Lower lobe of right lung (tissue), 2 donors: ENCODE results near the gene PDCD1. TPM values are rescaled to one million over a fixed set of nuclear protein-coding genes. Genes with fewer than 3 reads are reported as not detected.

ENCODE experiments used
- ATAC-seq, 2 donors: fragments of 200-7000 bp; cut with Tn5 transposase; one replicate each; pipeline ENCODE4 v1.9.1; 2020 to 2022; ENCODE audit warnings: mild to moderate bottlenecking in 2 of 2, moderate library complexity in 2 of 2
- DNase-seq: peaks from one replicate; pipeline ENCODE4 v3.0.0-alpha.2; 2020
- H3K27ac ChIP-seq: fragments of 200-600 bp; one replicate; pipeline ENCODE4 v1.8.0; 2022
- H3K27me3 ChIP-seq: fragments of 200-600 bp; one replicate; pipeline ENCODE4 v1.8.0; 2022; ENCODE audit warnings: low read depth
- H3K36me3 ChIP-seq: fragments of 200-600 bp; one replicate; pipeline ENCODE4 v1.8.0; 2022; ENCODE audit warnings: mild to moderate bottlenecking
- H3K4me1 ChIP-seq: fragments of 200-600 bp; one replicate; pipeline ENCODE4 v1.8.0; 2022
- H3K4me3 ChIP-seq: fragments of 200-600 bp; one replicate; pipeline ENCODE4 v1.8.0; 2022; ENCODE audit warnings: mild to moderate bottlenecking
- H3K9me3 ChIP-seq: fragments of 200-600 bp; one replicate; pipeline ENCODE4 v1.8.0; 2022
- intact Hi-C: fragments of 100-400 bp; cut with DNase I; formaldehyde crosslinking; loops from one replicate; pipeline ENCODE4 v1.11.0; 2022
- total RNA-seq: library from RNA; stranded (reverse); fragmentation: NEBNext Ultra II Directional; extraction: Animal tissue kit (Norgen Biotek cat#: 25700); gene quantifications from one replicate; pipeline ENCODE4 v1.2.1, GENCODE V29; 2021
- TF ChIP-seq, protein P1 (sequence below): fragments of 200-600 bp; IDR thresholded peaks from one replicate; pipeline ENCODE4 v1.8.0; 2022; ENCODE audit warnings: antibody characterized with exemption, mild to moderate bottlenecking
- donor health status: DM: no; HTN: yes; CAD: no; lungs with severe emphysema.

Gene PDCD1
- total RNA-seq, 1 donor from 2014 or later, result 1.4 TPM

DNA sequence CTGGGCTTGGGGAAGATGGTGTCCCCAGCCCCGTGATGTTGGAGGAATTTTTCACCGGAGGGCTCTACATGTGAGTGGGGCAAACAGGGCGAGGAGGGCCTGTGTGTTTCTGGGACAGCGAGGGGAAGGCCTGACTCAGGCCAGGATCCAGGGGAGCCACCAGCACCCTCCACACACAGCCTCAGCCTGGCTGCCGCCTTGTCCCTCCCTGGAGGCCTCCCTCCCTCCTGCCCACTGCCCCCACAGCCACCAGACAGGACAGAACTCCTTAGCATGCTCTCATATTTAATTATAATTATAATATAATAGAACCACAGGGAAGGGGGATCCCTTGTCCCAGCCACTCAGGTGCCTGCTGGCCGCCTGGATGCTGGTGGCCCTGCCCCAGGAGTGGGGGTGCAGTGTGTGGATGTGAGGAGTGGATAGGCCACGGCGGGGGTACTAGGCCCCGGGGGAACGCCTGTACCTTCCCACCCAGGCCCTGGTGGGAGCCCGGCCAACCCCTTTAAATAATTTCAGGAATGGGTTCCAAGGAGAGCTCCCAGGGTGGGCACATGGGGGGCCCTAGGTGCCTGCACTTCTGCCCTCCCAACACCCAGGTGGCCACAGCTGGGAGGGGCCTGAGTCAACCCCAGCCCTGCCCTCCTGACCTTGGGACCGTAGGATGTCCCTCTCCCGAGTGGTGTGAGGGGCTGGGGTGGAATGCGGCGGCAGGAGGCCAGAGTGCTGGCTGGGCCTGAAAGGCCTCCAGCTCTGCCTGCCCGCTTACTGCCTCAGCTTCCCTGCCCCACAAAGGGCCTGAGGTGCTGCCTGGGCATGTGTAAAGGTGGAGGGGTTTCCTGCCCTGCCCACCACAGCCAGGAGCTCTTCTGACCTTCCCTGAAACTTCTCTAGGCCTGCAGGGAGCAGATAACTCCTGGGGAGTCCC, 8.8 kb downstream of the PDCD1 start:
- Histone ChIP-seq H3K9me3 (no peaks in the 10 kb centered on the region), H3K4me3 (no peak overlapping the region), H3K27me3 (peaks cover 9% of the 10 kb centered on the region), H3K36me3 (no peaks in the 10 kb centered on the region), H3K4me1 (peaks cover 3% of the 10 kb centered on the region), H3K27ac (no peak overlapping the region)
- no peak for DNase-seq
- ATAC-seq, result no peak
- TF ChIP-seq, protein P1, sequence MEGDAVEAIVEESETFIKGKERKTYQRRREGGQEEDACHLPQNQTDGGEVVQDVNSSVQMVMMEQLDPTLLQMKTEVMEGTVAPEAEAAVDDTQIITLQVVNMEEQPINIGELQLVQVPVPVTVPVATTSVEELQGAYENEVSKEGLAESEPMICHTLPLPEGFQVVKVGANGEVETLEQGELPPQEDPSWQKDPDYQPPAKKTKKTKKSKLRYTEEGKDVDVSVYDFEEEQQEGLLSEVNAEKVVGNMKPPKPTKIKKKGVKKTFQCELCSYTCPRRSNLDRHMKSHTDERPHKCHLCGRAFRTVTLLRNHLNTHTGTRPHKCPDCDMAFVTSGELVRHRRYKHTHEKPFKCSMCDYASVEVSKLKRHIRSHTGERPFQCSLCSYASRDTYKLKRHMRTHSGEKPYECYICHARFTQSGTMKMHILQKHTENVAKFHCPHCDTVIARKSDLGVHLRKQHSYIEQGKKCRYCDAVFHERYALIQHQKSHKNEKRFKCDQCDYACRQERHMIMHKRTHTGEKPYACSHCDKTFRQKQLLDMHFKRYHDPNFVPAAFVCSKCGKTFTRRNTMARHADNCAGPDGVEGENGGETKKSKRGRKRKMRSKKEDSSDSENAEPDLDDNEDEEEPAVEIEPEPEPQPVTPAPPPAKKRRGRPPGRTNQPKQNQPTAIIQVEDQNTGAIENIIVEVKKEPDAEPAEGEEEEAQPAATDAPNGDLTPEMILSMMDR, result no peak
- intact Hi-C loops, result no loop called here

DNA sequence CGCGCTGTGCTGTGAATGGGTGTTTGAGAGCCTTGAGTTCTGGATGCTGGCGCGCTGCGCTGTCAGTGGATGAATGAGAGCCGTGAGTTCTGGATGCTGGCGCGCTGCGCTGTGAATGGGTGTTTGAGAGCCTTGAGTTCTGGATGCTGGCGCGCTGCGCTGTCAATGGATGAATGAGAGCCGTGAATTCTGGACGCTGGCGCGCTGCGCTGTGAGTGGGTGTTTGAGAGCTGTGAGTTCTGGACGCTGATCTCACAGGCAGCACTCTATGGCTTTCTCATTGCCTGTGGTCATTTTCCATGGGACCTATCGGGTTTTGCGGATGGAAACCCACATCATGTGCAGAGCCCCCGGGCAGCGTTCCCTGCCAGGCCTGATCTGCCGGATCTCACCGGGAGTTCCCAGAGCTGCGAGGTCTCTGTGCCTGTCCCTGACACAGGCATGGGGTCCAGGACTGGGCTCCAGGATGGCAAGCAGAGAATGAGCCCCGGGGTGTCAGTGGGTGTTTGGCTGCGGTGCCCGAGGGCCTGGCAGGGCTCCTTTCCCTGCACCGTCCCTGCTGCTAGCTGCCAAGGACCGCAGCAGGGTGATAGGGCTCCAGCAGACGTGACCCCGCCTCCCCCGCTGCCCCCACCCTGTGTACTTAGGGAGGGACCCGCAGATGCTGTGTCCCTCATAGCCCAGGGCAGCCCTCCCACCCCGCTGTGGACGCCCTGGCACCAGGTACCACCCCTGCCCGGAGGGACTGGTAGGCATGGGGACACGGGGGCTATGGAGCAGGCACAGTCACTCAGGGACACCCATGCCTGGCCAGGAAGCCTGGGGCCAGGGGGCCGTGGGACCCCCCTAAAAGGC, 9.7 kb downstream of the PDCD1 start:
- peaks cover 4% of the 10 kb centered on the region for H3K27me3 ChIP-seq
- H3K36me3 ChIP-seq, result no peaks in the 10 kb centered on the region
- TF ChIP-seq, protein P1, result no peak
- no peaks in the 10 kb centered on the region for H3K9me3 ChIP-seq
- DNase-seq (no peak), ATAC-seq (no peak)
- no peak overlapping the region for H3K27ac ChIP-seq
- H3K4me3 ChIP-seq, result no peak overlapping the region
- peaks cover 9% of the 10 kb centered on the region for H3K4me1 ChIP-seq
- intact Hi-C loops, result no loop called here

DNA sequence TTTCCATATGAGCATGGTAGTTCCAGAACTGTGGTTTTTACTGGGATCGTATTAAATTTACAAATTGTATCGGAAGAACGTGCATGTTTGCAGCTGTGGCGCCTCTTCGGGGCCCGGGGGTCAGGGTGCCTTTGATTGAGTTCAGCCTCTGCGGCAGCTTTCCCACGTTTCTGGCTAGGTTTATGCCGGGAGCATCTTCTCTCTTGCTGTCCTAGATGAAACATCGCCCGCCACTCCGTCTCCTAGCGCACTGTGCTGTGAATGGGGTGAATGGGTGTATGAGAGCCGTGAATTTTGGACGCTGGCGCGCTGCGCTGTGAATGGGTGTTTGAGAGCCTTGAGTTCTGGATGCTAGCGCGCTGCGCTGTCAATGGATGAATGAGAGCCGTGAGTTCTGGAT, 12.3 kb downstream of the PDCD1 start:
- Histone ChIP-seq H3K27me3 (peaks cover 4% of the 10 kb centered on the region), H3K4me1 (peaks cover 15% of the 10 kb centered on the region), H3K9me3 (no peaks in the 10 kb centered on the region), H3K36me3 (no peaks in the 10 kb centered on the region), H3K27ac (no peak overlapping the region), H3K4me3 (no peak overlapping the region)
- peak; percentile 39 for DNase-seq
- no peak for ATAC-seq
- intact Hi-C loops, result no loop called here
- TF ChIP-seq, protein P1, result no peak

DNA sequence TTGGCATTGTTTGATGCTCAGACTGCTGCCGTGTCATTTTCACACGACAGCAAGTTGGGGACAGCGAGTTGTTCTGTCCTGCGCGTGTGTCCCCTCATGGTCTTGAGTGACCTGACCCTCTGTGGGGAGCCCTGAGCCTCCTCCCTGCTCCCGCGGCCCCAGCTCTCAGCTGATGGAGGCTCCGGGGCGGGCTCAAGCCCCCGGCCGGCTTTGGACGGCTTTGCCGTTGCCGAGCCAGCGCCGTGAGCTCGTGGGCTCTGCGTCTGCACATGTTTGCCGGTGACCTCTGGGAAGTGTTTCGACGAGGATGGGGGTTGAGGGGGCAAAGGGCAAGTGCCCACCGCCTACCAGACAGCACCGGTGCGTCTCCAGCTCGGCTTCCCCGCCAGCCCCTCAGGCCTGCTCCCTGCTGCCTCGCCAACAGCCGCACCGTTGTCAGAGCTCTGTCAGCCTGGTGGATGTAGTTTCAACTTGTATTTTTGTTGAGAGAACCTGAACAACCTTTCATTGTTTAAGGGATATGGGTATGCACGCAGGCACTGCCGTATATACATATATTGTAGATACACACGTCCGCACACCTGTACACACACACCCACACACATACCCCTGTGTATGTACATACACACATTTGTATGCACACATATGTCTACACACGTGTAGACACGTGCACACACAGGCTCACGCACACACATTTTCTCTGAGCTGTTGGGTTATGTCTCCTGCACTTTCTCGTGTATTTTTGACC, 13.7 kb downstream of the PDCD1 start:
- intact Hi-C loops, result no loop called here
- Histone ChIP-seq H3K4me1 (peaks cover 15% of the 10 kb centered on the region), H3K36me3 (no peaks in the 10 kb centered on the region), H3K9me3 (no peaks in the 10 kb centered on the region), H3K27ac (no peak overlapping the region), H3K27me3 (no peaks in the 10 kb centered on the region), H3K4me3 (peak overlapping the region; percentile 50)
- TF ChIP-seq, protein P1, result no peak
- DNase-seq (peak; percentile 41), ATAC-seq (no peak)

DNA sequence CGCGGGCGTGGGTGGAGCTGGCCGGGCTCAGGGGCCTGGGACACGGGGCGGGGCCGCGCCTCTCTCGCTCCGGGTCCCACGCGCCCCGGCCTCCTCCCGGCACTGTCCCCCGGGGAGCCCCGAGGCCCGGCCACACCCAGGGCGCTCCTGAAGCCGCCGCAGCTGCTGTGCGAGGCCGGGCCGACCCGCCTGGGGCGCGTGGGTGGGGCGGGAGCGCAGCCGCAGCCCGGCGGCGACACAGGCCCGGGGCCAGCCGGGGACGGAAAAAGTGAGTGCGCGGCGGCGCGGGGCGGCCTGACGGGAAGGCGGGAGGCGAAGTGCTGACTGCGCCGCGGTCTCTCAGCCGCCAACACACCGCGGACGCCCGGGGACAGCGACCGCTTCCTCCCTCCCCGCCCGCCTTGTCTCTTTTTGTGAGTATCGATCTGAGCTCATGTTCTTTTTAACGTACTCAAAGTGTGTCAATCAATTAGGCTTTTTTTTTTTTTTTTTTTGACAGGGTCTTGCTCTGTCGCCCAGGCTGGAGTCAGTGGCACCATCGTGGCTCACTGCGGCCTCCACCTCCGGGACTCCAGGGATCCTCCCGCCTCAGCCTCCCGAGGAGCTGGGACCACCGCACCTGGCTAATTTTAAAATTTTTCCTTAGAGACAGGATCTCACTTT, 14.5 kb downstream of the PDCD1 start:
- intact Hi-C loops, result no loop called here
- Histone ChIP-seq H3K4me1 (peaks cover 15% of the 10 kb centered on the region), H3K27me3 (no peaks in the 10 kb centered on the region), H3K9me3 (no peaks in the 10 kb centered on the region), H3K36me3 (no peaks in the 10 kb centered on the region), H3K27ac (no peak overlapping the region), H3K4me3 (peak overlapping the region; percentile 50)
- peak; percentile 83 to 92 for ATAC-seq
- TF ChIP-seq, protein P1, result peak; percentile 15
- DNase-seq, result peak; percentile 73
